ENCODE measurements around the gene ALAS1.

ALAS1 gene

DNA sequence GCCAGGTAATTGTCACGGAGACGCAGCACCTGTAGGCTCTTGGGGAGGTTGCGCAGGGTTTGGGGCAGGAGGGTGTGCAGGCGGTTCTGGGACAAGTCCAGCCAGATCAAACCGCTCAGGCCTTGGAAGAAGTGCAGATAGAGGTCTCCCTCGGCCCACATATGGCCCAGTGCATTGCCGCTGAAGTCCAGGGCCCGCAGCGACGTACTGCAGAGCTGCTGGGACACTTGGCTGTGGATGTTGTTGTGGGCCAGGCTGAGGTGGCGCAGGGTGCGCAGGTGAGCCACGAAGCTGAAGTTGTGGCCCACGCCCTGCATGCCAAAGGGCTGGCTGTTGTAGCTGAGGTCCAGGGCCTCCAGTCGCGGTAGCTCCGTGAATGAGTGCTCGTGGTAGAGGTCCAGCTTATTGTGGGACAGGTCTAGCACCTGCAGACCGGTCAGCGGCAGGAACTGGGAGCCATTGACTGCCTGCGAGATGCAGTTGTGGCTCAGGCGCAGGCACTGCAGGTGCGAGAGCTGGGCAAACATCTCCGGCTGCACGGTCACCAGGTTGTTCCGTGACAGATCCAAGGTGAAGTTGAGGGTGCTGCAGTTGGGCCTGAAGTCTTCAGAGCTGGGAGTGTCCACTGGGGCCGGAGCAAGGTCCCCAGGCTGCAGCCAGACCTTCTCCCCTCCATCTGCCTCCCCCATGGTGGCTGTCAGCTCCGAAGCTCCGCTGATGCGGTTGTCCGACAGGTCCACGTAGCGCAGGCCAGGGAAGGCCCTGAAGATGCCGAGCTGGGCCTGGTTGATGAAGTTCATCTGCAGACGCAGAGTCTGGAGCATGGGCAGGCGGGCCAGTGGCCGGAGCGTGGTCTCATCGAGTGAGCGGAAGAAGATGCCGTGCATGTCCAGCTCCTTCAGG, 24.6 kb downstream of the ALAS1 start:
- DNase-seq: no peak

DNA sequence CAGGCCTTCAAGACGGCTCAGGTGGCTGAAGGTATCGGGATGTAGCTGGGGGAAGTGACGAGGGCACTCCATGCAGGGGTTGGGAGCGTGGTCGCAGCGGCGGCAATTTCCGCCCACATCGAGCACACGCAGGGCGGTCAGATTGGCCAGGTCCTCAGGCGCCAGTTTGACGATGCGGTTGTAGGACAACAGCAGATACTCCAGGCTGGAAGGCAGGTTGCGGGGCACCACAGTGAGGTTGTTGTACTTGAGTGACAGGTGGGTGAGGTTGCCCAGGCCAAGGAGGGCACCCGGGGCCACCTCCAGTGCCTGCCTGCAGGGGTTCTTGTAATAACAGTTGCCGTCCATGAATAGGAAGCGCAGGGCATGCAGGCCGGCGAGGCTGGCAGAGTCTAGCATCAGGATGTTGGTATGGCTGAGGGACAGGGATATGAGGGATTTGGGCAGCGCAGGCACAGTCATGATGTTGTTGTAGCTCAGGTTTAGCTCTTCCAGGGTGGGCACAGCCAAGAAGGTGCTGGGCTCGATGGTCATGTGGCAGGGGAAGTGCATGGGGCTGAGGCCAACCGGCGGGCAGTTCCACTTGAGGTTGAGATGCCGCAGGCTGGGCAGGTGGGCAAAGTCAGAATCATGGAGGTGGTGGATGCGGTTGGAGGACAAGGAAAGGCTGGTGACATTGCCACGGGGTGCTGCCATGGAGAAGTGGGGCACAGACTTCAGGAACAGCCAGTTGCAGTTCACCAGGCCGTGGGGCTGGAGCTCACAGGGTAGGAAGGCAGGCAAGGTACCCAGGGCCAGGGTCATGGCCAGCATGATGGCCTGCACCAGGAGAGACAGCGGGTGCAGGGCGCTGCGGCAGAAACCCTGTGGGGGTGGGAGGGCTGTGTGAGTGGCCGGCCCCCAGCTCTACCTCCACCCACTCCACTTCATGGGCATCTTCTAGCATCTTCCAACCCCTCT, 25.8 kb downstream of the ALAS1 start:
- no peak for DNase-seq

DNA sequence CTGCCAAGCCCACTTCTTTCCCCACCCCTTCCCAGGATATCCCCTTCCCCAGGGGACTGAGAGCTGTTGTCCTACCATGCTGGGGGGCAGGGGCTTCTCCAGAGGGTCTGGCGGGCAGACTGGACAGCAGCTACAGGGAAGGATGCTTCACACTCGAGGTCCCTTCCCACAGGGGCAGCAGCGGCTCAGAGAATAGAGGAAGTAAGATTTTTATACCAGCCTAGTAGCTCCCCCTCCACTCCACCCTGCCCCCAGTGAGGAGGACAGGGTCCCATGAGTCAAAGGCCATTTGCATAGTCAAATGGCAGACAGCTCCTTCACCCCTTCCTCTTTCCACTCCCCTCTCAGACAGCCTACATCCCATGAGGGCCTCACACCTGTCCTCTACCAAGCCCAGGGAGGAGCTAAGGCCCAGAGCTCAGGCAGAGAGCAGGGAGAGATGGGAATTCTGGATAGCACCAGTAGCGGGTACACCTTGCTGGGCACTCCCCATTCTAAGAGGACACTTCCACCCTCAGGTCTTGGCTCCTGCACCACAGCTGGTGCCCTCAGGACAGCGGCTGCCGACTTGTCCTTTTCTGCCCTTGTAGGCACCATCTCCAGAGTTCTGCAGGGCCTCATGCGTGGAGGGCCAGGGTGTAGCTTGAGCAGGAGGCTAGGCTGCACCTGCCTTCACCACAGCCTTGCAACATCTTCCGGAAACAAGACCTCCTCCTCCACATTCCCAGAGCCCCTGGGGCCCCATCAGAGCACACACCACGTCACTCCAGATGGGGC, 27.7 kb downstream of the ALAS1 start, which contains the start of gene TLR9:
TSS of gene TLR9 (minus strand) at position 194 of the 777 bp plus-strand sequence. CDS start at position 78, 116 bp downstream.
- no peak for DNase-seq

DNA sequence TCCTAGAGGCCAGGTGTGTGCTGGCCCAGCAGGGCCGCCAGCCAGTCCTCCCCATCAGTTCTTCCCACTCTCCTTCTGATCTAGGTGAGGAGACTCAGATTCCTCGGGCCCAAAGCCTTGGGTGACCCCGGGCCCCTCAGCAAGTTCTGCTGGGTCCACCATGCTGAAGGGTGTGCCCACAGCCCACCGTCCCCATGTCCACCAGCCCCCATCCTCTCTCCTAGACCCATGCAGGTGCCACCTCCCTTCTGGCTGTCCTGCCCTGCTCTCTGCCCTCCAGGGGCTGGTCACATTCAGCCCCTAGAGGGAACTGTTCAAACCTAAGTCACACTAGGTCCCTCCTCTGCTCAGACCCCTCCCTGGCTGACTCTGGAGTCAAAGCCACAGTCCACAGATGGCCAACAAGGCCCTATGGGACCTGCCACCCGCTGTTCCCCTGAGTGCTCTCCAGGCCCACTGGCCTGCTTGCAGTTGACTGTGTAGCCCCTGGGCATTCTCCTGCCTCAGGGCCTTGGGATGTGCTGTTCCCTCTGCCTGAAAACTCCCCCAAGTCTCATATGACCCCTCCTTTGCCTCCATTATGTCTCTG, 28.4 kb downstream of the ALAS1 start:
- DNase-seq: no peak

DNA sequence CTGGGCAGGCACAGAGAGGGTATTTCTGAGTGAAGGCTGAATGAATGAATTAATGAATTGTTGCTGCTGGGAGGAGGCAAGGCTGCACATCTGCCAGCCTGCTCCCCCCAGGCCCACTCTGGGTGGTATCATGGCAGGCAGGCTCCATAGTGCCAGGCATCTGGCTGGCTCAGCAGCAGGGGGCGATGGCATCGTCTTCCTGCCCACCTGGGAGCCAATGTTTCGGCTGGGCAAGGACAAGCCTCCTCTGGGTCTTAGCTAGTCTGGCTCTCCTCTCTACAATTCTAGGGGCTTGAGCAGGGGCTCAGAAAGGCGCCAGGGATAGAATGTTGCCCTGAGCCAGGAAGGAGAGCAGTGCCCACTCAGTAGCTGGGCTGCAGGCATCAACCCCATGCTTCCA, 29.2 kb downstream of the ALAS1 start:
- no peak for DNase-seq

DNA sequence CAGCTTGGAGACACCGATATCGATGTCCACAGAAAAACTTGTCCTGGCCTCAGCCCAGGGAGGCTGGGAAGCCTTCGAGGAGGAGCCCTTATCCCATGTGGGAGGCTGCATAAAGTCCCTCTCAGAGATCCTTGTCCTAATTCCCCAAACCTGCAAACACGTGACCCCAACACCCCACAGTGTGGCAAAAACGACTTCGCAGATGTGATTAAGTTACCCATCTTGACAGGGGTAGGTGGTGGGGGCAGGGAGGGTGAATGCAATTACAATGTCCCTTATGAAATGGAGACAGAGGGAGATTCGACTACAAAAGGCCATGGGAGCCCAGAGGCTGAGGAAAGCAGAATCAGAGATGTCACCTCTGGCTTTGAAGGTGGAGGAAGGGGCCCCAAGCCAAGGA, 29.8 kb downstream of the ALAS1 start:
- DNase-seq: no peak

DNA sequence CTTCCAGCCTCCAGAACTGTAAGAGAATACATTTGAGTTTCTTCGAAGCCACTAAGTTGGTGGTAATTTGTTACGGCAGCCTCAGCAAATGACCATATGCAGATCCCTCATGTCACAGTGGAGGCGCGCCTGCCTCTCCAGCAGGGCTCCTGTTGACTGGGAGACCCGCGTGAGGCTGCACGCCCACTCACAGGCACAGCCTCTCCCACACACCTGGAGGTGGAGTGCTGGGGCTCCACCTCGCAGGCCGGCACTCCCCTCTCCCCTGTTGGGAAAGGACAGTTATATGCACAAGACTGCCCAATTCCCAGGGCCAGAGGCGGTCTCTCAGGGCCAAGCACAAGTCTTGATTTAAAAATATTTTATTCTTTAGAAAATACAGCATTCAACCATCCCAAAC, 30.3 kb downstream of the ALAS1 start:
- no peak for DNase-seq

DNA sequence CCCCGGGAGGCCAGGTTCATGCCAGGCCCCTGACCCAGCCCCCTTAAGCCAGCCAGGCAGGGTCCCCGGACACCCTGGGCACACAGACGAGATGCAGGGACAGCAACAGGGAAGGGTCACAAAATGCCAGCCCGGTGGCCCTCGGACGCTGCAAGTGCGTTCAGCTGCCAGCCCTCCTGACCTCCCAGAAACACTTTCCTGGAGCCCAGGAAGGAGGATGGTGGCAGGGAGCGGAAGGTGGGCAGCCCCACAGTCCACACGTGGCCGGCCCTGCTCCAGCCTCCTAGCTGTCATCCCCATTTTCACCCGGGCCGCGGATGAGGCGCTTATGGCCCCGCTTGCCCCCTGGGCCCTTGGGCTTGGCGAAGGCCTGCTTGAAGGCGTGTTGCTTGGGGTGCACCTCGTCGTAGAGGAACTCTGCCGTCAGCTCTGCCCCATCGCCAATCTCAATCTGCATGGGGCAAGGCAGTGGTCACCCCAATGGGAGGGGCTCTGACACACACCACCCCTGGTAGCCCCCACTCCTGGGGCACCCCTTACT, 30.9 kb downstream of the ALAS1 start:
- DNase-seq: no peak

DNA sequence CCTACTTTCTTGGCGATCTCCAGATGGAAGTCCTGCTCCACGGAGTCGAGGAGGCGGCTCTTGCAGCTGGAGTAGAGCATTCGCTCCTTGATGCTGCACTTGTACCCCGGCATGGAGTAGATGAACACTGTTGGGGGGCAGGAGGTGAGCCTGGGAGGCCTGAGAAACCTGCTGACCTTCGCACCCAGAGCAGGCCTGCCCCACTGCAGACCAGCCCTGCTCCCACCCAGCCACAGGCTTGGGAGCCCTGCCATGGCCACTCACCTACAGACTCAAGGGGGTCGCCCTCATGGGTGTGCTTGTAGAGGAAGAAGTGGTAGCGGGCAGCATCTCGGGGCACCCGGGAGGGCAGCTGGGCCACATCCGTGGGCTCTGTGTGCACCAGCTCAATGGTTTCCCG, 31.7 kb downstream of the ALAS1 start:
- no peak for DNase-seq

DNA sequence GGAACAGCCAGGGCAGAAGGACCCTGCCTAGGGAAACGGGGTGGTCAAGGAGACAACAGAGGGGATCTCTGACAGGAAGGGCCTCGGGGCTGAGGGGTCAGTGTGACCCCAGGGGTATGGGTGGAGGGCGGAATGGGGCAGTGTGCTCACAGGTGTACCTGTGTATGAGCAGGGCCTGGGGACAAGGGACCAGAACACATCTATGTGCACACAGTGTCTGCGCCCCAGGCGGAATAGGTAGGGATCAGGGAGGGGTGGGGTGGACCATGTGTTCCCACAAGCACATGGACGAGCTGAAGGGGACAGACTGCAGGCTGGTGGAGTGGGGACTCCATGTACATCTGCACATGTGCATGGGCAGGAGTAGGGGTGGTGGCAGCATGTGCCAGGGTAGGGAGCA, 32.5 kb downstream of the ALAS1 start:
- DNase-seq: no peak

DNA sequence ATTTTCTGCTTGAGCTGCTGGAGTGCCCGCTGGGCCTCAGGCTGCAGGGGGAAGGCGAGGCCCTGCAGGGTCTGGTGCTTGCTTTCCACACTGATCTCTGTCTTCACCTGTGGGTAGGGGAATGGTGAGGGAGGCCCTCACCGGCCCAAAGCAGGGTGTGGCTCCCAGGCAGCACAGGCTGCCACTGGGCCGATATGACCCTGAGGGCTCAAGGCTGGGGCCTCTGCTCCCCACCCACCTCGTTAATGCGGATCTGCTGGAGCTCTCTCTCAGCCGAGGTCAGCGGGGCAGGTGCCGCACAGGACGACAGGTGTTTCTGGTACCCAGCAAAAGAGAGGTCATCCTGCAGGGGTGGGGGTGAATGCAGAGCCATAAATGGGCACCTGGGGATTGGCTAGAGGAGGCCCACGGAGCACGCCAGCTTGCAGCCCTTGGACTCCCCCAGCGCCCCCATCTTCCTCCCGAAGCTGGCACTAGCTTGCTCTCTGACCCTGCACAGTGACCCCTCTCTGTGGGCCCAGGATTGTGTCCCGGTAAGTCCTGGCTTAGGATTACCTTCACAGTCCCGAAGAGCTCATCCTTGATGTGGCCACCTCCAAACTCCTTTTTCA, 33.0 kb downstream of the ALAS1 start:
- DNase-seq: no peak

DNA sequence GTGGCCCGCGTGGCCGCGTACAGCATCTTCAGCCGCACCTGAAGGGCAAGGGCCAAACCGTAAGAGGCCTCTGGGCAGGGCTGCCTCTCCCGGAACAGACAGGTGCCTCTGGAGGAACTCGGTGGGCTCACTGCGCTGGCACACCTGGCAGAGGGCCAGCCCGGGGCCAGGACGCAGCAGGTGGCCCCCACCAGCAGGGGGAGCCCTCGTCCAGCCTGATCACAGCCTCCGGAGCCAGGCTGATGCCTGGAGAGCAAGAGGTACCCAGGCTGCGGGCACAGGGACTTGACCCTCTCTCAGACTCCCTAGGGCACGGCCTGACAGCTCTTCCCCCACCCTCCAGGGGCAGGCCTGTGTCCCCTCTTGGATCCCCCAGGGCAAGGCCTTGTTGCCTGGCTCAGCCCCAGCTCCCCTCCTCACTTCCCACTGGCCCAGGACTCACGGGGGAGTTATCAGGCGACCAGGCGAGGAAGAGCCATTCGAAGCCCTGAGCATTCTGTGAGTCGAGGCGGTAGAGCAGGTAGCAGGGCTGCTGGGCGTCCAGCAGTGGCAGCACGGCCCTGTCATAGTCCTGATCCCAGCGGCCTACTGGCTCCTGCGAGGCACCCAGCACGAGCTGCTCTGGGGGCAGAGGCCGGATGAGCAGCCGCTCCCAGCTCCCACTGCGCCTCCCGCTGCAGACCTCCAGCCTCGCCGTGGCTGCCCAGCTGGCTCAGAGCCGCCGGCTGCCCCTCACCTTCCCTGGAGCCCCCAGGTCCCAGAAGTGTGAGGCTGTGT, 33.7 kb downstream of the ALAS1 start:
- DNase-seq: peak; percentile 86

DNA sequence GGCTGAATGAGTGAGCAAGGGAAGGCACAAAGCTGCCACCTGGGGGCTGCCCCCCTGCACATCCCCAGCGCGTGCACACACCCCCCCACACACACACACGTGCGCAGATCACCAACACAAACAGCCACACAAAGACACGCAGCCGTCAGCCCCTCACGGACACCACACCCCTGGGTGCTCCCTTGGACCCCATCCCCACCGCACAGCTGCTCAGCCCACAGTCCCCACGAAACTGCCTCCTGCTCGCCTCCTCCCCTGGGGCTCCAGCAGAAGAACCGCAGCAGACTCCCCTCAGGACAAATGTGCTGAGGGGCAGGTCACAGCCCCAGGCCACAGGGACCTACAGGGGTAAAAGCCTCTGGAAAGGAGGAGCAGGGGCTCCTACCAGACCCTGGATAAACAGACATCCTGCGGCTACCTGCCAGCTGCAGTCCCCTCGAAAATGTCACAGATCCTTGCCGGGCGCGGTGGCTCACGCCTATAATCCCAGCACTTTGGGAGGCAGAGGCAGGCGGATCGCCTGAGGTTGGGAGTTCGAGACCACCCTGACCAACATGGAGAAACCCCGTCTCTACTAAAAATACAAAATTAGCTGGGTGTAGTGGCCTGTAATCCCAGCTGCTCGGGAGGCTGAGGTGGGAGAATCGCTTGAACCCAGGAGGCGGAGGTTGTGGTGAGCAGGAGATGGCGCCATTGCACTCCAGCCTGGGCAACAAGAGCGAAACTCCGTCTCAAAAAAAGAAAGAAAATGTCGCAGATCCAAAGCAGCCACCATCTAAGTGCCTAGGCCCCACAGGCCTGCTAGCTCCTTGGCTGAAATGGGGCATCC, 34.5 kb downstream of the ALAS1 start:
- no peak for DNase-seq

DNA sequence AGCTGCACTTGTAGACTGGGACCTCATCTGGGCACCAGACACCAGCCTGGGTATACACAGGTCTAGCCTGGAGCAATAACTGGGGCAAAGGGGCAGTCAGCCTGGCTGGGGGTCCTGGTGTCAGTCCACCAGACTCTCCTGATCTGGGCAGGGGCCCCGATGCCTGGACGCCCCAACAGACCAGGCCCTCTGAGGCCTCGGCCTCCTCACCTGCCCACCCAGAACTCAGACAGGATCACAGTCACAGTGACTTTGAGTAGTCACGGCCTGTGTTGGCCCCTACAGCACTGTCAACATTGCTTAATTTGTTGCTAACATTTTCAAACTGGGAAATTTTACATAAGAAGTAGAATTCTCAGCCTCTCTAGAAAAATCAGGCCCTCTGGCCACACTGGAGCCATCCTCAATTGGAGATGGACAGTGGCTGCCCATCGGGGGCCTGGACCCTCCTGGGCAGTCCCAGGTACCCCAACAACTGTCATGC, 35.2 kb downstream of the ALAS1 start:
- no peak for DNase-seq

DNA sequence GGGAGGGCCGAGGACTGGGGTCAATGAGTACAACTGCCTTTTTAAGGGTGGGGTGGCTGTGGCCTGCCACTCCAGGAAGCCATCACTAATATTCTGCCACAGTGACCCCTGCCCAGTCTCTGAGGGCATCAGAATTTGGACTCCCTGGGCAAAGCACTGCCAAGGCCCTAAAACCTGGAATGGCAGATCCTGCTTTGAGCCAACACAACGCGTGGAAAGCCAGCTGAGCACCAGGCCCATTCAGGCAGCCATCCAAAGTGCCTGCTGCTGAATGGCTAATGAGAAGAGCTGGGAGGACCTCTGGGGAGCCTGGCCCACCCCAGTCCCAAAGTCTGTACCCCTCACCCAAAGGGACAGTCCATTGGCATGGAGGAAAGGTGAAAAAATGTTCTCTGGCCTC, 36.0 kb downstream of the ALAS1 start:
- no peak for DNase-seq

DNA sequence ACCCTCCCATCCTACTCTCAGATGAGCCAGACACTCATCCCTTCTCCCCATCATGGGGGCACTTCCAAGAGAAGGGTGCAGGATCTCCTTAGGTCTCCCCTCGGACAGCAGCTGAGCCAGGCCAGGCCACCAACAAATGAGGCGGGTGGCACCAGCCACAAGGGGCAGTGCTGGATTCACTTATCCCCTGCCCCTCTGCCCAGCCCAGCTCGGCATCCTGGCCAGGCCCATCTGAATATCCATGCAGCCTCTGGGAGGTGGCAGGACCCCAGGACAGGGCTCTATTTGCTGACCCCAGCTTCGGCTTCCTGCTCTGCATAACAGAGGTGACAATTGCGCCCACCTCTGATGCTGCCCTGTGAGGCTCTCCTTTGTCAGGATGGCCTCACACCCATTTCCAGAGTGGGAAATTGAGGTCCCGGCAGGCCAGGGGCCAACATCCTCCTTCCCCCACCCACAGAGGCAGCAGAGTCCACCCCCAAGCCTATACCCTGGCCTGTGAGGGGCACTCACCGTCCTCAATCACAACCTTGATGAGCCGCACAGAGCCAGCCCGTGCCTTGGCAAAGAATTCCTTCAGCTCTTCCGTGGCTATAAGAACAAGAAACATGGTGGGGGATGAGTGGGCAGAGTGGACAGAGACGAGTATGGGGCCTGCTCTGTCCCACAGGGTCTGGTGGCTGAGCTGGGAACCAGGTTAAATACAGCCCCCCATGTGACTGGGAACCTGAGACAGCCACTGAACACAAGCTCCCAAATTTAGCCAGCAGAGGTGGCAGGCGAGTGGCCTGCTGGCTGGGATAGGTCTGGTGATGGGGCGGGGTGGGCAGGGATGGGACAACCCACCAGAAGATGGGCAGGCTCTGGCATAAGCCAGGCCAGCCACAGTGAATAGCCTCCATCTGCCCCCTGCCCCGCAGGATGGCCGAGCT, 36.8 kb downstream of the ALAS1 start:
- DNase-seq: no peak

DNA sequence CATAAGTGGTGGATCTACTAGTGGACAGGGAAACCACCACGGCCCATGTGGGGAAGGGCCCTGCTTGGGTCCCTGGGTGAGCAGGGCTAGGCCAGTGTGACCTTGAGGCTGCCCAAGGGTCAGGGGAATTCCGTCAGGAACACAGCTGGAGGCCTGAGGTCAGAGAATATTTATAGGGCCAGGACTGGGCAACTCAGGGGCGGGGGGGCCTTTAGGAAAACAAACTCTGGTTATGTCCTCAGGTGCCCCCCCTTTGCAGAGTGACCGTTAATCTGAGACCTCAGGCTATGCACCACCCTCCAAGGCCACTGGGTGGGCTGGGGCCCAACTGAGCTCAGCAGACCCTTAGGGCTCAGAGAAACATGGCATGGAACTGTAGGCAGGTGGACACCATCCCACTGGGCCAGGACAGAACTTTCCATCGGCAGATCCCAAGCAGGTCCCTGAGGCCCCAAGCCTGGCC, 38.5 kb downstream of the ALAS1 start:
- no peak for DNase-seq

DNA sequence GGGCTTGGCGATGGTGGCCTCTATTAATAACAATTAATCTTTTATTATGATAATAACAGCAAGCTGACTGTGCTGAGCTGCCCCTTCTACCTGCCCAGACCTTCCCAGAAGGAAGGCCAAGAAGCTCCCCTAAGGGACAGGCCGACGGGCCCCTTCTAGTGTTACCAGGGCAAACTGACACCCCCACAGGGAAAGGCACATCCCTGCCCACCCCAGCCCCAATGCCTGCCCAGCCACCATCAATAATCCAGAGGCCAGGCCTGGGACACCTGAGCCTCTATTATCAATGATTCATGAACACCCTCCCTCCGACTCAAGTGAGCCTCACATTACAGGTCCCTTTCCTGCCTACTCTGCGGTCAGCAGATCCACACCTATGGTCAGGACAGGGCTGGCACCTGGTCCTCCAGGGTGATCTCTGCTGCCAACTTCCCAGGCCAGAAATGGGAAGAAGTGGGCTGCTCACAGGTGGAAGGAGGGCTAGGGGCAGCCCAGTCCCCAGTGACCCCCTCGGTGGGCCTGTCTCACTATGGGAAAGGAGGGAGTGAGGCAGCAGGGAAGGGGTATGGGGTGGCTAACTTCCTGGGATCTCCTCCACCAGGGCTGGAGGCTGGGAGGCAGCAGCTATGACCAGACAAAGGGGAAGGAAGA, 39.2 kb downstream of the ALAS1 start:
- DNase-seq: no peak

Data from activated CD4-positive, alpha-beta T cell treated with anti-CD3 and anti-CD28 coated beads, Interleukin-2, amount 50 U/mL, for 16 hours (primary cell).